Measurements from ENCODE around the gene PPP1R18. TPM values are rescaled to one million over a fixed set of nuclear protein-coding genes. Genes with fewer than 3 reads are reported as not detected.
"Not testable (repeated sequence)": the region's sequence is repeated elsewhere in the genome, so short reads cannot be mapped to it uniquely, and the experiment has no call there.

Gene PPP1R18
- polyA plus RNA-seq, 4 donors = 32.3 to 40.7 (median 37.6) TPM

GRCh38 chr6:30672445-30673253 is 13.8 kb downstream of the PPP1R18 start, which contains the start of gene DHX16:
Gene DHX16, minus strand, starts transcription at chr6:30673006. Its CDS starts 165 bp downstream, at chr6:30672841.
- peak; percentile 93 to 99 (median 94) for DNase-seq (ENCODE audit: low read depth in 4 of 4, low spot score in 2 of 4)

GRCh38 chr6:30670760-30671527 is 15.5 kb downstream of the PPP1R18 start:
- no peak for DNase-seq (ENCODE audit: low read depth in 4 of 4, low spot score in 2 of 4)

- DNase-seq (ENCODE audit: low read depth in 4 of 4, low spot score in 2 of 4) = not testable (repeated sequence)
Measured at GRCh38 chr6:30666300-30666699, 20.1 kb downstream of the PPP1R18 start.

GRCh38 chr6:30664994-30665767 is 21.3 kb downstream of the PPP1R18 start:
- DNase-seq (ENCODE audit: low read depth in 4 of 4, low spot score in 2 of 4) = no peak

- not testable (repeated sequence) for DNase-seq (ENCODE audit: low read depth in 4 of 4, low spot score in 2 of 4)
Measured at GRCh38 chr6:30657922-30658321, 28.5 kb downstream of the PPP1R18 start.

GRCh38 chr6:30657454-30657853 is 29.0 kb downstream of the PPP1R18 start:
- DNase-seq (ENCODE audit: low read depth in 4 of 4, low spot score in 2 of 4) = no peak

GRCh38 chr6:30656513-30656912 is 29.9 kb downstream of the PPP1R18 start:
- DNase-seq (ENCODE audit: low read depth in 4 of 4, low spot score in 2 of 4) = no peak

GRCh38 chr6:30655743-30656094 is 30.7 kb downstream of the PPP1R18 start:
- no peak for DNase-seq (ENCODE audit: low read depth in 4 of 4, low spot score in 2 of 4)

GRCh38 chr6:30654798-30655742 is 31.4 kb downstream of the PPP1R18 start:
- DNase-seq (ENCODE audit: low read depth in 4 of 4, low spot score in 2 of 4) = no peak

GRCh38 chr6:30651143-30651542 is 35.3 kb downstream of the PPP1R18 start:
- DNase-seq (ENCODE audit: low read depth in 4 of 4, low spot score in 2 of 4) = no peak

- DNase-seq (ENCODE audit: low read depth in 4 of 4, low spot score in 2 of 4) = peak in 2 of 4 donors; percentile 68 to 69
Measured at GRCh38 chr6:30647242-30648116, 39.0 kb downstream of the PPP1R18 start.

GRCh38 chr6:30646450-30647241 is 39.8 kb downstream of the PPP1R18 start, which contains the start of gene C6orf136:
Gene C6orf136, plus strand, starts transcription at chr6:30647133. Its CDS starts 99 bp downstream, at chr6:30647232.
- DNase-seq (ENCODE audit: low read depth in 4 of 4, low spot score in 2 of 4) = peak; percentile 71 to 84 (median 73)

- no peak for DNase-seq (ENCODE audit: low read depth in 4 of 4, low spot score in 2 of 4)
Measured at GRCh38 chr6:30645989-30646388, 40.5 kb downstream of the PPP1R18 start.

GRCh38 chr6:30644769-30645168 is 41.7 kb downstream of the PPP1R18 start:
- no peak for DNase-seq (ENCODE audit: low read depth in 4 of 4, low spot score in 2 of 4)

GRCh38 chr6:30643656-30644055 is 42.8 kb downstream of the PPP1R18 start:
- DNase-seq (ENCODE audit: low read depth in 4 of 4, low spot score in 2 of 4) = no peak

GRCh38 chr6:30641048-30641447 is 45.4 kb downstream of the PPP1R18 start:
- DNase-seq (ENCODE audit: low read depth in 4 of 4, low spot score in 2 of 4) = no peak

GRCh38 chr6:30640481-30640880 is 46.0 kb downstream of the PPP1R18 start:
- DNase-seq (ENCODE audit: low read depth in 4 of 4, low spot score in 2 of 4) = no peak

GRCh38 chr6:30635834-30636233 is 50.6 kb downstream of the PPP1R18 start:
- no peak for DNase-seq (ENCODE audit: low read depth in 4 of 4, low spot score in 2 of 4)

Data from left renal cortex interstitium (tissue), 4 donors.